Lower leg skin (tissue), 4 donors: Measurements from ENCODE around the gene TC2N. TPM values are rescaled to one million over a fixed set of nuclear protein-coding genes. Genes with fewer than 3 reads are reported as not detected.
"Not testable (repeated sequence)": the region's sequence is repeated elsewhere in the genome, so short reads cannot be mapped to it uniquely, and the experiment has no call there.

ENCODE experiments used
- DNase-seq, 2 donors: peaks; one replicate each; pipeline ENCODE4 v3.0.0-alpha.2; 2019; ENCODE audit warnings: low spot score in 2 of 2
- H3K4me3 ChIP-seq: fragments of 200-600 bp; sonication (generic); 2 replicates; pipeline ENCODE4 v1.5.1; 2017; ENCODE audit warnings: mild to moderate bottlenecking, low read depth; ENCODE audit not compliant: poor library complexity, severe bottlenecking
- POLR2A ChIP-seq, 2 donors: fragments of 450-650 bp; IDR thresholded peaks; one replicate each; pipeline ENCODE4 v1.6.1; 2016 to 2017; ENCODE audit warnings: antibody characterized with exemption in 2 of 2, mild to moderate bottlenecking in 1 of 2, moderate library complexity in 1 of 2
- WGBS, 2 donors: methylation state at CpG; one replicate each; pipeline ENCODE4 v1.1.5; 2018; 5-methylcytosine and 5-hydroxymethylcytosine counted together
- intact Hi-C: fragments of 100-400 bp; cut with DNase I; formaldehyde crosslinking; loops from one replicate; pipeline ENCODE4 v1.15.0; 2023; ENCODE audit warnings: low total_unique reads
- total RNA-seq, 4 donors: library from RNA; depleted of rRNA; stranded (reverse); fragments of >200 nt; gene quantifications; one replicate each; pipeline ENCODE4 v1.1.0, GENCODE V29; 2016
- TF ChIP-seq, protein P1 (sequence below), 3 donors: fragments of 450-650 bp; IDR thresholded peaks; one replicate each; pipeline ENCODE4 v1.5.1; 2016; ENCODE audit warnings: antibody characterized with exemption in 3 of 3, mild to moderate bottlenecking in 3 of 3, moderate library complexity in 2 of 3

Gene TC2N
- total RNA-seq, 4 donors from 2014 or later = 31.6 to 40.9 (median 35.9) TPM

DNA sequence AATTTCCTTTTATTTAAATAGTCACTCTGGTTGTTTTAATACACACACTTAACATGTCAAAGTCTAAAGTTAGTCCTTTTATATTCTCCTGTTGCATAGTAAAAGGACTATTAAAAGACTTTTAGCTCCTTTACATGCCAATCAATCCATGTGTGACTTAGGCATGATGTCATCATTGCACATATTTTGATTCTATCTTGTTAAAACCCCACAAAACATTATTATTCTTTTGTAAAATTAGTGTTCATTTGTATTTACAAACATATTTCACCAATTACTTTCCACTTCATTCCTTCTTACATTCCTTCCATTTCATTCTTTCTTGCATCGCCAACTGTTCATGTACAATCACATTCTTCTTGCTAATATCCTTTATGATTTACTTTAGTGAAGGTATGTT, 39.6 kb downstream of the TC2N start:
- intact Hi-C loops = no loop called here
- 90 to 93% methylated on average over 1 of the region's 1 CpG for WGBS, 2 donors
- H3K4me3 ChIP-seq = no peak overlapping the region
- DNase-seq = no peak
- TF ChIP-seq, protein P1, sequence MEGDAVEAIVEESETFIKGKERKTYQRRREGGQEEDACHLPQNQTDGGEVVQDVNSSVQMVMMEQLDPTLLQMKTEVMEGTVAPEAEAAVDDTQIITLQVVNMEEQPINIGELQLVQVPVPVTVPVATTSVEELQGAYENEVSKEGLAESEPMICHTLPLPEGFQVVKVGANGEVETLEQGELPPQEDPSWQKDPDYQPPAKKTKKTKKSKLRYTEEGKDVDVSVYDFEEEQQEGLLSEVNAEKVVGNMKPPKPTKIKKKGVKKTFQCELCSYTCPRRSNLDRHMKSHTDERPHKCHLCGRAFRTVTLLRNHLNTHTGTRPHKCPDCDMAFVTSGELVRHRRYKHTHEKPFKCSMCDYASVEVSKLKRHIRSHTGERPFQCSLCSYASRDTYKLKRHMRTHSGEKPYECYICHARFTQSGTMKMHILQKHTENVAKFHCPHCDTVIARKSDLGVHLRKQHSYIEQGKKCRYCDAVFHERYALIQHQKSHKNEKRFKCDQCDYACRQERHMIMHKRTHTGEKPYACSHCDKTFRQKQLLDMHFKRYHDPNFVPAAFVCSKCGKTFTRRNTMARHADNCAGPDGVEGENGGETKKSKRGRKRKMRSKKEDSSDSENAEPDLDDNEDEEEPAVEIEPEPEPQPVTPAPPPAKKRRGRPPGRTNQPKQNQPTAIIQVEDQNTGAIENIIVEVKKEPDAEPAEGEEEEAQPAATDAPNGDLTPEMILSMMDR (IDR thresholded peaks at IDR 0.05) = no peak
- no peak for TF ChIP-seq POLR2A (IDR thresholded peaks at IDR 0.05)

DNA sequence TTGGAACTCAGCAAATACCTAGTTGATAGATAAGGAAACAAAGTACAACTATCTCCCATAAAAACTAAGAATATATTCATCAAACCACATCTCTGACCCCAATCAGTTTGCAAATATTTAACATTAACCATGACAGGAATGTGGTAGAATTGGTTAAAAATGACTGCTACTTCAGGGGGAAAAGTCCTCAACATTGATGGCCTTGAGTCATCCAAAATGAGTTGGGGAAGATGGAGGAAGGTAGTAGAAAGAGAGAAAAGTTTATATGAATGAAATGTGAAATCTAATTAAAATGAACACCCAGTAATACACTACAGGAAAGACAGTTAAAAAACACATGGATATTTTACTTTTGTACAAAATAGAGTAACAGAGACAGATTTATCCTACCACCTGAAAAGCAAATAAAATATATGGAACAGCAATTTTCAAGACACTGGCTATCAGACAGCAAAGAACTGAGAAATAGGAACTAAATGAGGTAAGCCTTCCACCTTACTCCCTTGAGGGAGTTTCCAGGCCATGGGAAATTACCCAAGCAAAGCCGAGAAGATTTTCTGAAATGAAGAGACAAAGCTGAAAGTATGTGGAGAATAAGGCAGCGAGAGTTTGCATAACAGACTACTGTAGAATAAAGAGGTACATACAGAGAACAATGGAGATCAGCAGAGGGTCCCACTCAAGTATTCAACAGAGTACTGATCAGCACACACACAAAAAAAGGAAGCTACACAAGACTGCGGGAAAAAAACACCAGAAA, 49.6 kb downstream of the TC2N start:
- intact Hi-C loops = no loop called here
- no peak for DNase-seq
- WGBS, 2 donors = 85 to 87% methylated on average over 3 of the region's 3 CpGs
- H3K4me3 ChIP-seq = no peak overlapping the region
- TF ChIP-seq POLR2A (IDR thresholded peaks at IDR 0.05) = no peak
- TF ChIP-seq, protein P1 (IDR thresholded peaks at IDR 0.05) = no peak

GRCh38 chr14:91814317-91814716, 53.0 kb downstream of the TC2N start:
- intact Hi-C loops = no loop called here
- DNase-seq = no peak
- 91 to 96% methylated on average over 1 of the region's 1 CpG for WGBS, 2 donors
- no peak for TF ChIP-seq POLR2A (IDR thresholded peaks at IDR 0.05)
- TF ChIP-seq, protein P1 (IDR thresholded peaks at IDR 0.05) = no peak
- H3K4me3 ChIP-seq = no peak overlapping the region

GRCh38 chr14:91810699-91811098, 56.6 kb downstream of the TC2N start:
- H3K4me3 ChIP-seq = no peak overlapping the region
- no peak for DNase-seq
- TF ChIP-seq POLR2A (IDR thresholded peaks at IDR 0.05) = no peak
- TF ChIP-seq, protein P1 (IDR thresholded peaks at IDR 0.05) = no peak
- WGBS, 2 donors = 88 to 99% methylated on average over 2 of the region's 2 CpGs
- intact Hi-C loops = no loop called here

DNA sequence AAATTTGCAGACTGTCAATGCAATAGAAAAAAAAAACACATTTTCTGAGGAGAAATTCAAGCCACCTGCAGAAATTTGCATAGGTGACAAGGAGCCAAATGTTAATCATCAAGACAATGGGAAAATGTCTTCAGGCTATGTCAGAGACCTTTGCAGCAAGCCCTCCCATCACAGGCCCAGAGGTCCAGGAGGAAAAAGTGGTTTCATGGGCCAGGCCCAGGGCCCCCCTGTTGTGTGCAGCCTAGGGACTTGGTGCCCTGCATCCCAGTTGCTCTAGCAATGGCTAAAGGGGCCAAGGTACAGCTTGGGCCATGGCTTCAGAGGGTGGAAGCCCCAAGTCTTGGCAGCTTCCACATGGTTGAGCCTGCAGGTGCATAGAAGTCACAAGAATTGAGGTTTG, 60.6 kb downstream of the TC2N start:
- intact Hi-C loops = no loop called here
- H3K4me3 ChIP-seq = no peak overlapping the region
- TF ChIP-seq POLR2A (IDR thresholded peaks at IDR 0.05) = no peak
- TF ChIP-seq, protein P1 (IDR thresholded peaks at IDR 0.05) = no peak
- no peak for DNase-seq

DNA sequence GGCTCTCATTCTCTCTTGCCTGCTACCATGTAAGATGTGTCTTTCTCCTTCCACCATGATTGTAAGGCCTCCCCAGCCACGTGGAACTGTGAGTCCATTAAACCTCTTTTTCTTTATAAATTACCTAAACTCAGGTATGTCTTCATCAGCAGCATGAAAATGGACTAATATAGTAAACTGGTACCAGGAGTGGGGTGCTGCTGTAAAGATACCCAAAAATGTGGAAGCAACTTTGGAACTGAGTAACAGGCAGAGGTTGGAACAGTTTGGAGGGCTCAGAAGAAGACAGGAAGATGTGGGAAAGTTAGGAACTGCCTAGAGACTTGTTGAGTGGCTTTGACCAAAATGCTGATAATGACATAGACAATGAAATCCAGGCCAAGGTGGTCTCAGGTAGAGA, 61.2 kb downstream of the TC2N start:
- H3K4me3 ChIP-seq, DNase-seq, intact Hi-C loops: not testable (repeated sequence)
- 74 to 77% methylated on average over 1 of the region's 1 CpG for WGBS, 2 donors
